MCF 10A (cell line): ENCODE measurements around the gene ERCC1. TPM values are rescaled to one million over a fixed set of nuclear protein-coding genes. Genes with fewer than 3 reads are reported as not detected.
A peak's percentile ranks its signal among the peaks of the same experiment; 100 is the strongest.

ENCODE experiments used
- Bru-seq: library from RNA; stranded (reverse); fragments of 400-500 nt; gene quantifications from one replicate; lab custom pipeline; 2021; lab: Mats Ljungman, UMichigan
- BruChase-seq, 2 experiments: library from RNA; stranded (reverse); fragments of 400-500 nt; gene quantifications; one replicate each; lab custom pipeline; 2021; lab: Mats Ljungman, UMichigan
- BruUV-seq: library from RNA; stranded (reverse); fragments of 400-500 nt; replicated peaks from 2 replicates; lab custom pipeline; 2021; lab: Mats Ljungman, UMichigan
- CTCF ChIA-PET: fragments of 300-600 bp; sonication (Branson Sonifier 250); formaldehyde crosslinking; extraction: SDS; loops from one replicate; lab custom pipeline; 2021; ENCODE audit warnings: antibody characterized with exemption, inconsistent platforms; lab: Yijun Ruan, JAX
- POLR2A ChIA-PET: fragments of 300-600, 350-650 bp; sonication (Branson Sonifier 250); formaldehyde crosslinking; extraction: SDS; loops from one replicate; lab custom pipeline; 2020; ENCODE audit warnings: antibody characterized with exemption, inconsistent platforms; lab: Yijun Ruan, JAX
- DNase-seq: peaks from one replicate; pipeline ENCODE4 v3.0.0-alpha.2; 2018; ENCODE audit not compliant: unreplicated experiment
- H3K27ac Mint-ChIP-seq: one replicate; pipeline ENCODE4 v1.8.0; 2022; ENCODE audit warnings: mild to moderate bottlenecking, low read depth, mixed read lengths; ENCODE audit not compliant: unreplicated experiment
- H3K27me3 Mint-ChIP-seq: one replicate; pipeline ENCODE4 v1.8.0; 2022; ENCODE audit warnings: mixed read lengths; ENCODE audit not compliant: insufficient read depth, unreplicated experiment
- H3K36me3 Mint-ChIP-seq: one replicate; pipeline ENCODE4 v1.8.0; 2022; ENCODE audit warnings: mild to moderate bottlenecking, moderate library complexity, mixed read lengths; ENCODE audit not compliant: insufficient read depth, unreplicated experiment
- H3K4me1 Mint-ChIP-seq: one replicate; pipeline ENCODE4 v1.8.0; 2022; ENCODE audit warnings: mixed read lengths; ENCODE audit not compliant: insufficient read depth, unreplicated experiment
- H3K4me3 Mint-ChIP-seq: one replicate; pipeline ENCODE4 v1.8.0; 2022; ENCODE audit warnings: mild to moderate bottlenecking, moderate library complexity, mixed read lengths; ENCODE audit not compliant: unreplicated experiment
- H3K9me3 Mint-ChIP-seq: one replicate; pipeline ENCODE4 v1.8.0; 2022; ENCODE audit warnings: mixed read lengths; ENCODE audit not compliant: unreplicated experiment
- intact Hi-C: fragments of 100-400 bp; cut with micrococcal nuclease; formaldehyde crosslinking; loops from 2 replicates; pipeline ENCODE4 v1.14.1; 2022
- long read RNA-seq: library from polyadenylated mRNA; stranded (forward); transcript quantifications from one replicate; pipeline ENCODE4 v2.0.0, GENCODE V29; 2022
- total RNA-seq: library from RNA; stranded (reverse); gene quantifications from 2 replicates; pipeline ENCODE4 v1.2.3, GENCODE V29; 2022
- TF ChIP-seq, protein P1 (sequence below): fragments of 200-600 bp; IDR thresholded peaks from one replicate; pipeline ENCODE4 v1.8.0; 2022; ENCODE audit warnings: antibody characterized with exemption, mild to moderate bottlenecking; ENCODE audit not compliant: unreplicated experiment

The ERCC1 gene
- total RNA-seq: 186 and 227 TPM in 2 replicates
- Bru-seq, nascent RNA: percentile 52 among the genes with signal in this experiment
- BruChase-seq, experiment 1, labeled RNA remaining after a 6-hour chase: percentile 63 among the genes with signal in this experiment
- percentile 55 among the genes with signal in this experiment for BruChase-seq, experiment 2, labeled RNA remaining after a 2-hour chase
- long read RNA-seq, transcript ERCC1-208 (10 exons, 1,453 nt): minor isoform, 6 of 268 reads
- long read RNA-seq, transcript ERCC1-202 (10 exons, 3,828 nt): minor isoform, 18 of 268 reads
- long read RNA-seq, transcript ERCC1-201 (8 exons, 1,278 nt): major isoform, 33 of 268 reads
- long read RNA-seq, partial matches to known transcripts: 158 of 268 reads
- long read RNA-seq, other reads (novel, unspliced or antisense): 46 of 268 reads

DNA sequence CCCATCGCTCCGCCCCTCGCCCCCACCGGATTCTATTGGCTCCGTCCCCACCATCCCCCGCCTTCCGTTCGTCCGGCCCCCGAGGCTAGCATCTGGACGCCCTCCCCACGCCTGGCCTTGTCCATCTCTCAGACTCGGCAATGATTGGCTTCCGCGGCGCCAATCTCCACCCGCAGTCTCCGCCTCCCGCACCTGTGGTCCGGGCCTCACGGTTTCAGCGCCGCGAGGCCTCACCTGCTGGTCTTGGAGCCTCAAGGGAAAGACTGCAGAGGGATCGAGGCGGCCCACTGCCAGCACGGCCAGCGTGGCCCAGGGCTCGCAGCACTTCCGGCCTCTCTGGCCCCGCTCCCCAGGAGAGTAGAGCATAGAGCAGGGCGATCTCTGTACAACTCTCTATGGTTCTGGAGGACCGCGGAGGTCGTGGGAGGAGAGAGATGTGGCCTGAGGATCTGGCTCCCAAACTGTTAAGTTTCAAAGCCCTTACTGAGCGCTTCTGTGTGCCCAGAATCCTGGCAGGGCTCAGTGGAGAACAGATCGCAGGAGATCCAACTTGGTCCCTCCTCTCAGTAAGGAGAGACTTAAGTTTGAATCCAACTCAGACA, at the start of gene ERCC1:
TSS of gene ERCC1 (minus strand) at position 329 of the 602 bp plus-strand sequence. CDS start 543 bp downstream, outside the sequence.
- ChIA-PET CTCF (interaction anchor here (0.8 to 21.1 kb wide), 2 partner anchors 22 to 57 kb away, joined by 3 to 386 read pairs; no protein-coding TSS in a partner anchor), POLR2A (interaction anchor here (0.6 to 3.4 kb wide), 25 partner anchors 8 to 1043 kb away, joined by 3 to 82 read pairs (median 6); partner anchors contain the start of genes FOSB, PPP1R13L and SIX5)
- intact Hi-C loops: loop anchor here (1.0 kb wide), 1 partner anchor 18 kb away; the partner anchor contains the start of gene PPP1R13L
- Mint-ChIP-seq H3K9me3 (no peaks in the 10 kb centered on the region), H3K36me3 (peaks cover 27% of the 10 kb centered on the region), H3K4me1 (peaks cover 34% of the 10 kb centered on the region), H3K4me3 (peak within 1 kb of the TSS; percentile 97), H3K27ac (peak within 1 kb of the TSS; percentile 100), H3K27me3 (no peaks in the 10 kb centered on the region)
- TF ChIP-seq, protein P1, sequence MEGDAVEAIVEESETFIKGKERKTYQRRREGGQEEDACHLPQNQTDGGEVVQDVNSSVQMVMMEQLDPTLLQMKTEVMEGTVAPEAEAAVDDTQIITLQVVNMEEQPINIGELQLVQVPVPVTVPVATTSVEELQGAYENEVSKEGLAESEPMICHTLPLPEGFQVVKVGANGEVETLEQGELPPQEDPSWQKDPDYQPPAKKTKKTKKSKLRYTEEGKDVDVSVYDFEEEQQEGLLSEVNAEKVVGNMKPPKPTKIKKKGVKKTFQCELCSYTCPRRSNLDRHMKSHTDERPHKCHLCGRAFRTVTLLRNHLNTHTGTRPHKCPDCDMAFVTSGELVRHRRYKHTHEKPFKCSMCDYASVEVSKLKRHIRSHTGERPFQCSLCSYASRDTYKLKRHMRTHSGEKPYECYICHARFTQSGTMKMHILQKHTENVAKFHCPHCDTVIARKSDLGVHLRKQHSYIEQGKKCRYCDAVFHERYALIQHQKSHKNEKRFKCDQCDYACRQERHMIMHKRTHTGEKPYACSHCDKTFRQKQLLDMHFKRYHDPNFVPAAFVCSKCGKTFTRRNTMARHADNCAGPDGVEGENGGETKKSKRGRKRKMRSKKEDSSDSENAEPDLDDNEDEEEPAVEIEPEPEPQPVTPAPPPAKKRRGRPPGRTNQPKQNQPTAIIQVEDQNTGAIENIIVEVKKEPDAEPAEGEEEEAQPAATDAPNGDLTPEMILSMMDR: no peak
- BruUV-seq: no TSS peak
- DNase-seq: peak; percentile 100

DNA sequence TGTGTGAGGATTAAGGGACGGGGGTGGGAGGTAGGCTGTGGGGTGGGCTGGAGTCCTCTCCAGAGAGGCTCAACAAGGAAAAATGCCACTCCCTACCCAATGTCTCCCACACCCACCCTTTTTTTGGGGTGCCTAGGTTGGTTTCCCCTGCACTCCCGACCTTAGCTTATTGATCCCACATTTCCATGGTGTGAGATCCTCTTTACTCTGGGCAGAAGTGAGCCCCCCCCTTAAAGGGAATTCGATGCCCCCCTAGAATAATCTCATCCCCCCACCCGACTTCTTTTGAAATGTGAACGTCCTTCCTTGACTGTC, 49.6 kb upstream of the ERCC1 start:
- ChIA-PET CTCF (interaction anchor here (1.9 kb wide), 1 partner anchor 12 kb away, joined by 10 read pairs; no protein-coding TSS in a partner anchor), POLR2A (no interaction called here)
- TF ChIP-seq, protein P1: no peak
- no peak for DNase-seq
- Mint-ChIP-seq H3K9me3 (no peaks in the 10 kb centered on the region), H3K4me3 (no peak overlapping the region), H3K27me3 (no peaks in the 10 kb centered on the region), H3K36me3 (peaks cover 85% of the 10 kb centered on the region), H3K27ac (peak overlapping the region; percentile 29), H3K4me1 (peaks cover 13% of the 10 kb centered on the region)
- intact Hi-C loops: no loop called here
- no TSS peak for BruUV-seq

DNA sequence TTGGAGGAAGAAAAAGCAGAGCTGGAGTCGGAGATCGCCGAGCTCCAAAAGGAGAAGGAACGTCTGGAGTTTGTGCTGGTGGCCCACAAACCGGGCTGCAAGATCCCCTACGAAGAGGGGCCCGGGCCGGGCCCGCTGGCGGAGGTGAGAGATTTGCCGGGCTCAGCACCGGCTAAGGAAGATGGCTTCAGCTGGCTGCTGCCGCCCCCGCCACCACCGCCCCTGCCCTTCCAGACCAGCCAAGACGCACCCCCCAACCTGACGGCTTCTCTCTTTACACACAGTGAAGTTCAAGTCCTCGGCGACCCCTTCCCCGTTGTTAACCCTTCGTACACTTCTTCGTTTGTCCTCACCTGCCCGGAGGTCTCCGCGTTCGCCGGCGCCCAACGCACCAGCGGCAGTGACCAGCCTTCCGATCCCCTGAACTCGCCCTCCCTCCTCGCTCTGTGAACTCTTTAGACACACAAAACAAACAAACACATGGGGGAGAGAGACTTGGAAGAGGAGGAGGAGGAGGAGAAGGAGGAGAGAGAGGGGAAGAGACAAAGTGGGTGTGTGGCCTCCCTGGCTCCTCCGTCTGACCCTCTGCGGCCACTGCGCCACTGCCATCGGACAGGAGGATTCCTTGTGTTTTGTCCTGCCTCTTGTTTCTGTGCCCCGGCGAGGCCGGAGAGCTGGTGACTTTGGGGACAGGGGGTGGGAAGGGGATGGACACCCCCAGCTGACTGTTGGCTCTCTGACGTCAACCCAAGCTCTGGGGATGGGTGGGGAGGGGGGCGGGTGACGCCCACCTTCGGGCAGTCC, 49.0 kb upstream of the ERCC1 start:
- POLR2A ChIA-PET: interaction anchor here (1.0 kb wide), 1 partner anchor 69 kb away, joined by 3 read pairs; no protein-coding TSS in a partner anchor
- TF ChIP-seq, protein P1: no peak
- no peaks in the 10 kb centered on the region for H3K9me3 Mint-ChIP-seq
- intact Hi-C loops: no loop called here
- H3K4me3 Mint-ChIP-seq: no peak overlapping the region
- H3K36me3 Mint-ChIP-seq: peaks cover 90% of the 10 kb centered on the region
- CTCF ChIA-PET: interaction anchor here (0.6 to 1.3 kb wide), 4 partner anchors 12 to 118 kb away, joined by 3 to 6 read pairs (median 4); no protein-coding TSS in a partner anchor
- no TSS peak for BruUV-seq
- DNase-seq: no peak
- no peaks in the 10 kb centered on the region for H3K27me3 Mint-ChIP-seq
- H3K4me1 Mint-ChIP-seq: peaks cover 8% of the 10 kb centered on the region
- no peak overlapping the region for H3K27ac Mint-ChIP-seq
